Small intestine (tissue), 7 donors: ENCODE measurements around the gene BRI3. TPM values are rescaled to one million over a fixed set of nuclear protein-coding genes. Genes with fewer than 3 reads are reported as not detected.
A peak's percentile ranks its signal among the peaks of the same experiment; 100 is the strongest.

Experiments
- DNase-seq, 2 donors: peaks; one replicate each; pipeline versions ENCODE4 v3.0.0 to v3.0.0-alpha.2; 2013
- FAIRE-seq: peaks from 2 replicates; lab custom pipeline; 2012; peaks lifted over from hg19 to GRCh38; lab: Jason Lieb, UNC
- H3K27ac ChIP-seq, 3 donors: one replicate each; pipeline ENCODE4 v1.5.1; 2013; ENCODE audit warnings: low read length in 2 of 3, mild to moderate bottlenecking in 2 of 3, control low read depth in 1 of 3, inconsistent platforms in 1 of 3, low read depth in 1 of 3, moderate library complexity in 1 of 3
- H3K27me3 ChIP-seq, 3 donors: one replicate each; pipeline ENCODE4 v1.6.1; 2013; ENCODE audit warnings: low read length in 3 of 3, inconsistent platforms in 1 of 3; ENCODE audit not compliant: control insufficient read depth in 3 of 3, insufficient read depth in 3 of 3
- H3K36me3 ChIP-seq, 3 donors: one replicate each; pipeline ENCODE4 v1.6.1; 2013; ENCODE audit warnings: low read length in 3 of 3, inconsistent platforms in 1 of 3, low read depth in 1 of 3, mild to moderate bottlenecking in 1 of 3, moderate library complexity in 1 of 3; ENCODE audit not compliant: control insufficient read depth in 3 of 3, insufficient read depth in 2 of 3
- H3K4me1 ChIP-seq, 3 donors: one replicate each; pipeline ENCODE4 v1.6.1; 2013; ENCODE audit warnings: low read length in 2 of 3, inconsistent platforms in 1 of 3, low read depth in 1 of 3, mild to moderate bottlenecking in 1 of 3, moderate library complexity in 1 of 3; ENCODE audit not compliant: control insufficient read depth in 3 of 3, insufficient read depth in 2 of 3
- H3K4me3 ChIP-seq, 3 donors: one replicate each; pipeline ENCODE4 v1.5.1; 2013; ENCODE audit warnings: low read length in 3 of 3, control low read depth in 1 of 3, inconsistent platforms in 1 of 3, low read depth in 1 of 3, mild to moderate bottlenecking in 1 of 3, moderate library complexity in 1 of 3
- H3K9me3 ChIP-seq, 2 donors: one replicate each; pipeline ENCODE4 v1.6.1; 2013; ENCODE audit warnings: low read depth in 1 of 2, low read length in 1 of 2; ENCODE audit not compliant: control insufficient read depth in 2 of 2, insufficient read depth in 1 of 2
- WGBS, 3 donors: extraction: QIAGEN DNeasy Blood & Tissue Kit; methylation state at CpG; one replicate each; pipeline ENCODE4 v1.1.7; 2013; 5-methylcytosine and 5-hydroxymethylcytosine counted together
- polyA plus RNA-seq, 4 donors: library from polyadenylated mRNA; stranded (reverse) in 3 of 4; unstranded in 1 of 4; fragments of 200-250 nt in 3 of 4; fragments of 120-200 nt in 1 of 4; gene quantifications; one replicate each; pipeline versions ENCODE4 v1.2.1 to v1.2.3, GENCODE V29; 2013
- donor health status: healthy with polysubstance abuse.
- donor health status: control.
- donor health status: control.
- donor health status: Bipolar disorder and iron deficiency.
- donor health status: healthy.

Gene BRI3
- polyA plus RNA-seq, 4 donors, result 186 to 384 (median 274) TPM

- H3K27me3 ChIP-seq, result no peaks in the 10 kb centered on the region
- peaks cover 0 to 5% of the 10 kb centered on the region in 2 donors for H3K9me3 ChIP-seq
- peaks cover 0 to 11% (median 2%) of the 10 kb centered on the region in 3 donors for H3K36me3 ChIP-seq
- FAIRE-seq, result no peak
- peak in 1 of 2 donors; percentile 44 for DNase-seq
- H3K4me3 ChIP-seq, result no peak overlapping the region
- peaks cover 0 to 5% (median 0%) of the 10 kb centered on the region in 3 donors for H3K4me1 ChIP-seq
- peak overlapping the region in 1 of 3 donors; percentile 3 for H3K27ac ChIP-seq
- 64 to 85% (median 79%) methylated on average over 14 of the region's 14 CpGs for WGBS, 3 donors
These were observed 47.8 kb downstream of the BRI3 start for GRCh38 chr7:98329100-98329790.

- FAIRE-seq (no peak), DNase-seq (peak in 1 of 2 donors; percentile 40)
- no peaks in the 10 kb centered on the region for H3K27me3 ChIP-seq
- H3K4me1 ChIP-seq, result peaks cover 0 to 5% (median 0%) of the 10 kb centered on the region in 3 donors
- H3K9me3 ChIP-seq, result peaks cover 0 to 5% of the 10 kb centered on the region in 2 donors
- no peak overlapping the region for H3K4me3 ChIP-seq
- H3K27ac ChIP-seq, result no peak overlapping the region
- WGBS, 3 donors, result 71 to 90% (median 83%) methylated on average over 9 of the region's 9 CpGs
- H3K36me3 ChIP-seq, result peaks cover 0 to 11% (median 2%) of the 10 kb centered on the region in 3 donors
These were observed 48.4 kb downstream of the BRI3 start for GRCh38 chr7:98329791-98330373.

GRCh38 chr7:98330926-98331529 lies 49.5 kb downstream of the BRI3 start:
- H3K27me3 ChIP-seq, result no peaks in the 10 kb centered on the region
- H3K4me1 ChIP-seq, result peaks cover 0 to 5% (median 0%) of the 10 kb centered on the region in 3 donors
- peaks cover 0 to 11% (median 2%) of the 10 kb centered on the region in 3 donors for H3K36me3 ChIP-seq
- DNase-seq (no peak), FAIRE-seq (no peak)
- H3K4me3 ChIP-seq, result no peak overlapping the region
- 92 to 97% (median 94%) methylated on average over 5 of the region's 5 CpGs for WGBS, 3 donors
- no peak overlapping the region for H3K27ac ChIP-seq
- peaks cover 0 to 5% of the 10 kb centered on the region in 2 donors for H3K9me3 ChIP-seq

GRCh38 chr7:98334081-98334480 lies 52.6 kb downstream of the BRI3 start:
- DNase-seq (peak; percentile 50), FAIRE-seq (no peak)
- 31 to 58% (median 35%) methylated on average over 1 of the region's 1 CpG for WGBS, 3 donors

GRCh38 chr7:98335411-98335977 lies 54.0 kb downstream of the BRI3 start:
- WGBS, 3 donors, result 85 to 92% (median 91%) methylated on average over 8 of the region's 8 CpGs

More at GRCh38 chr7:98334081-98334480, 52.6 kb downstream of the BRI3 start:
- Histone ChIP-seq H3K9me3 (peaks cover 0 to 5% of the 10 kb centered on the region in 2 donors), H3K36me3 (peaks cover 0 to 7% (median 2%) of the 10 kb centered on the region in 3 donors), H3K4me3 (no peak overlapping the region), H3K27me3 (no peaks in the 10 kb centered on the region), H3K27ac (peak overlapping the region in 1 of 3 donors; percentile 33), H3K4me1 (peaks cover 0 to 4% (median 0%) of the 10 kb centered on the region in 3 donors)

GRCh38 chr7:98338441-98338840 lies 57.0 kb downstream of the BRI3 start:
- WGBS, 3 donors, result 92 to 94% (median 94%) methylated on average over 6 of the region's 6 CpGs

More at GRCh38 chr7:98335411-98335977, 54.0 kb downstream of the BRI3 start:
- no peaks in the 10 kb centered on the region for H3K27me3 ChIP-seq
- DNase-seq (no peak), FAIRE-seq (no peak)
- no peak overlapping the region for H3K4me3 ChIP-seq
- H3K36me3 ChIP-seq, result peaks cover 0 to 12% (median 2%) of the 10 kb centered on the region in 3 donors
- peaks cover 0 to 8% of the 10 kb centered on the region in 2 donors for H3K9me3 ChIP-seq
- no peak overlapping the region for H3K27ac ChIP-seq
- H3K4me1 ChIP-seq, result no peaks in the 10 kb centered on the region

GRCh38 chr7:98339043-98339442 lies 57.6 kb downstream of the BRI3 start:
- peaks cover 0 to 8% (median 0%) of the 10 kb centered on the region in 3 donors for H3K4me1 ChIP-seq
- no peak overlapping the region for H3K27ac ChIP-seq
- peaks cover 0 to 4% of the 10 kb centered on the region in 2 donors for H3K9me3 ChIP-seq
- no peaks in the 10 kb centered on the region for H3K27me3 ChIP-seq
- FAIRE-seq, result no peak
- peaks cover 0 to 8% (median 0%) of the 10 kb centered on the region in 3 donors for H3K36me3 ChIP-seq
- WGBS, 3 donors, result 94 to 96% (median 95%) methylated on average over 3 of the region's 3 CpGs
- no peak overlapping the region for H3K4me3 ChIP-seq
- no peak for DNase-seq

More at GRCh38 chr7:98338441-98338840, 57.0 kb downstream of the BRI3 start:
- no peak overlapping the region for H3K4me3 ChIP-seq
- H3K27me3 ChIP-seq, result no peaks in the 10 kb centered on the region
- FAIRE-seq (no peak), DNase-seq (no peak)
- peaks cover 0 to 5% (median 0%) of the 10 kb centered on the region in 3 donors for H3K4me1 ChIP-seq
- H3K9me3 ChIP-seq, result peaks cover 0 to 4% of the 10 kb centered on the region in 2 donors
- H3K36me3 ChIP-seq, result peaks cover 0 to 6% (median 0%) of the 10 kb centered on the region in 3 donors
- H3K27ac ChIP-seq, result no peak overlapping the region

- WGBS, 3 donors, result 60 to 75% (median 64%) methylated on average over 3 of the region's 3 CpGs
- Histone ChIP-seq H3K27me3 (no peaks in the 10 kb centered on the region), H3K27ac (no peak overlapping the region), H3K9me3 (peaks cover 0 to 4% of the 10 kb centered on the region in 2 donors), H3K36me3 (peaks cover 0 to 8% (median 0%) of the 10 kb centered on the region in 3 donors), H3K4me3 (no peak overlapping the region), H3K4me1 (peaks cover 0 to 8% (median 0%) of the 10 kb centered on the region in 3 donors)
- FAIRE-seq (no peak), DNase-seq (no peak)
These were observed 59.6 kb downstream of the BRI3 start for GRCh38 chr7:98341106-98341505.
